ENCODE data around the gene AQP12A.
"Not testable (repeated sequence)": the region's sequence is repeated elsewhere in the genome, so short reads cannot be mapped to it uniquely, and the experiment has no call there.

The AQP12A gene

GRCh38 chr2:240674461-240675184, 17.0 kb upstream of the AQP12A start:
- not testable (repeated sequence) for DNase-seq; H3K4me1 Mint-ChIP-seq; H3K27ac Mint-ChIP-seq; H3K4me3 Mint-ChIP-seq; ATAC-seq (replicated peaks); H3K9me3 Mint-ChIP-seq; H3K36me3 Mint-ChIP-seq
- peaks cover 16 to 30% of the 10 kb centered on the region in 2 donors for H3K27me3 Mint-ChIP-seq

GRCh38 chr2:240675345-240675744, 16.3 kb upstream of the AQP12A start:
- not testable (repeated sequence) for H3K4me1 Mint-ChIP-seq; ATAC-seq (replicated peaks); H3K36me3 Mint-ChIP-seq; H3K4me3 Mint-ChIP-seq; H3K9me3 Mint-ChIP-seq; H3K27ac Mint-ChIP-seq; DNase-seq
- peaks cover 13 to 23% of the 10 kb centered on the region in 2 donors for H3K27me3 Mint-ChIP-seq

DNA sequence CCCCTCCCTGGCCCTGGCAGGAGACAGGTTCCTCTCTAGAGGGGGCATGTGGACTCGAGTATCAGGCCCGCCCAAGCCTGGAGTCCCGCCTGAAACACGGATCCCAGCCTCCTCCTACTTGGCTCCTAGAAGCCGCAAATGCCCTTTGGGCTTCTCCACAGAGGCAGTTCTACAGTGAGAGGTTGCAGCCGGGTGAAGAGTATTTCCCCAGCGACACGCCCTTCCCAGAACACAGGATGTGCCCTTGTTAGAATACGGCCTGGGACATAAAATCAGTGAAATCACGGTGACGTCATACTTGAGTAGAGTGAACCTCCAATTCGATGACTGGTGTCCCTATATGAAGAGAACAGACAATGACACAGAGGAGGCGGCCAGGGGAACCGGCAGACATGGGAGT, 13.6 kb upstream of the AQP12A start:
- not testable (repeated sequence) for H3K36me3 Mint-ChIP-seq; ATAC-seq (replicated peaks); H3K27ac Mint-ChIP-seq; H3K4me1 Mint-ChIP-seq; DNase-seq; H3K9me3 Mint-ChIP-seq; H3K4me3 Mint-ChIP-seq
- H3K27me3 Mint-ChIP-seq, result peaks cover 6 to 10% of the 10 kb centered on the region in 2 donors

DNA sequence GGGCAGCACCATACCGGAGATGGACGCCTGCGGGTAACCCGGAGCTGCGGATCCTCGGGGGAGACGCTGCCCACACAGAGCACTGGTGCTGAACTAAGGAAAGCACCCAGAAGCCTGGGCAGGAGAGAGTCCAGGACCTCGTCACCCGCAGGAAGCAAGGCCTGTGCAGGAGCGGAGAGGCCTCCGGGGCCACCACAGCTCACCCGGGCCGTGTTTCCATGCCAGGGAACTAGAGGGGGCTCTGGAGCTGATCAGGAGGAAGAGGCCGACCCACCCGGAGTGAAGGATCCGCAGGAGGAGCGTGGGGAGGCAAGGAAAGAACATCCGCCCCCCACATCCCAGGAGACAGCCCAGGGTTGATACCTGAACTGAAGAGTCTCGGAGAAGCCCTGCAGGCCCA, 12.8 kb upstream of the AQP12A start:
- ATAC-seq (replicated peaks); H3K36me3 Mint-ChIP-seq; DNase-seq; H3K4me3 Mint-ChIP-seq; H3K9me3 Mint-ChIP-seq; H3K27ac Mint-ChIP-seq; H3K4me1 Mint-ChIP-seq: not testable (repeated sequence)
- peaks cover 6 to 10% of the 10 kb centered on the region in 2 donors for H3K27me3 Mint-ChIP-seq

DNA sequence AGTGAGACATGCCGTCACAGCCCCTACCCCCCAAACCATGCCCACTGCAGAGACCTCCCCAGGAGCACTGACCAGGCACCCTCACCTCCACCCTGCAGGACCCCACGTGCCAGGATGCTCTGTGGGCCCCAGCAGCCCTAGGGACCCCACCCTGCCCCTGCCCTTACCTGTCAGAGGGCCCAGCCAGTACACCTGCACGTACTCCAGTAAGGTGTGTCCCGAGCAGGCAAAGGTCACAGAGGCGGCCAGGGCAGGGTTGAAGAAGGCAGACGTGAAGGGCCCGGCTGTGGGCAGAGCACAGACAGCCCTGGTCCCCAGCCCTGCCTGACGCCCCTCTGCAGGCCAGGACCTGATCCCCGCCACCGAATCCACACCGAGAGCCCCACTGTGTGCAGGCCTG, 11.5 kb upstream of the AQP12A start:
- H3K9me3 Mint-ChIP-seq, H3K4me3 Mint-ChIP-seq, H3K27ac Mint-ChIP-seq, H3K27me3 Mint-ChIP-seq, DNase-seq, H3K4me1 Mint-ChIP-seq, H3K36me3 Mint-ChIP-seq: not testable (repeated sequence)
- peak in 1 of 2 donors; percentile 17 for ATAC-seq (replicated peaks)

DNA sequence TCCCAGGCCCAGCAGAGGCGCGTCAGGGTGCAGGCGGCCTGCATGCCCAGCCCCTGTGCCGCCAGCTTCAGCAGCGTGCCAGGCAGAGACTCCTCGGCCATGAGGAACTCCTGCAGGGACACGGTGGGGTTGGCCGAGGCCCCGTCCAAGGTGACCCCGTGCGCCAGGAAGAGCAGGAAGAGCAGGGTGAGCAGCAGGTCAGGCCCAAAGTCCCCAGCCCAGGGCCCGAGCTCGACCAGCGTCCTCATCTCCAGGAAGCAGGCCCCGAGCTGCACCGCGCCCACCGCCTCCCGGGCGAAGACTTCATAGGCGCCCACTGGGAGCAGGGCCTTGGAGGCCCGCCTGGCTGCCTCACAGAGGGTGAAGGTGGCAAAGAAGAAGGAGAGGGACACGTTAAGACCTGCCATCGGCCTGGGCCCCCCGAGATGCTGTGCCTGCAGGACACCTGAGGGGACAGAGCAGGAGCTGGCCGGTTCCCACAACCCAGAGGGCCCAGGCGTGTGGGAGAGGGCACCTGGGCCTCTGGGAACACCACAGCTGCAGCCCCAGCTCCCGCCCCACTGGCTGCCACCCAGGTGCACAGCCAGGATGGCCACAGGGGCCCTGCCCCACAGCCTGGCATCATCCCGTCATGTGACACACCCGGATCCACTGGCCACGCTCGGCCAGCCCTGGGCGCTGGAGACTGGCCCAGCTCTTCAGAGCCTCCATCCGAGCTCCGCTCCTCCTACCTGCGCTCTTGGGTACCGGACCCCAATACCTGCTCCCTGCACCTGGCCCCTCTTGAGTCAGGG, 9.0 kb upstream of the AQP12A start, which contains the start of gene AQP12B:
TSS of gene AQP12B (minus strand) at position 455 of the 794 bp plus-strand sequence. CDS start at position 407, 48 bp downstream.
- DNase-seq; H3K4me3 Mint-ChIP-seq; H3K36me3 Mint-ChIP-seq; H3K9me3 Mint-ChIP-seq; ATAC-seq (replicated peaks); H3K27me3 Mint-ChIP-seq; H3K27ac Mint-ChIP-seq; H3K4me1 Mint-ChIP-seq: not testable (repeated sequence)

DNA sequence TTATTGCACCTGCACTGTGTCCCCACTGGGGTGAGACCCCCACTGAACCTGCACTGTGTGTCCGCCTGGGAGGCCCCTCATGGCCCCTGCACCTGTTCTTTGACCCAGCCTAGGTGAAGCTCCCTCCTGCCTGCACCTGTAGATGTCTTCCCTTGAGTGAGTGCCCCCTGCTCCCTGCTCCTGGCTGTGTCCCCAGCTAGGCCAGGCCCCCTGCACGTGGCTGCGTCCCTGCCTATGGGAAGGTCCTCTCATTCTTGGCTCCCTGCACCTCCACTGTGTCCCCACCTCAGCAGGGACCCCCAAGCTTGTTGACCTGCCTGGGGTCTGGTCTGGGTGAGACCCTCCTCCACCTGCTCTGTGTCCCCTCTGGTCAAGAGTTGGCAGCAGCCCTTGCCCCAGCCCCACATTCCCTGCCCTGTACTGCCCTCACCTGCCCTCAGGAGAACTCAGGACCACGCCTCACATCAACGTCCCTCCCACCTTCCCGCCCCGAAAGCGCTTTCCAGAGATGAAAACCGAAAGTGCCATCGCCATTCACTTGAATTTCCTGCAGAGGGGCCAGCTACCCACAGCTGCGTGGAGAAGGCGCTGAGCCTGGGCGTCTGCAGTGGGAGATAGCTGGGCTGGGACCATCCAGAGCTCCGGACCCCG, 8.2 kb upstream of the AQP12A start:
- not testable (repeated sequence) for H3K9me3 Mint-ChIP-seq, DNase-seq, H3K4me1 Mint-ChIP-seq, H3K36me3 Mint-ChIP-seq, H3K27ac Mint-ChIP-seq, H3K4me3 Mint-ChIP-seq, H3K27me3 Mint-ChIP-seq
- ATAC-seq (replicated peaks), result peak in 1 of 2 donors; percentile 32

GRCh38 chr2:240683980-240684728, 7.5 kb upstream of the AQP12A start:
- H3K27ac Mint-ChIP-seq, DNase-seq, H3K36me3 Mint-ChIP-seq, H3K27me3 Mint-ChIP-seq, H3K9me3 Mint-ChIP-seq, H3K4me1 Mint-ChIP-seq, H3K4me3 Mint-ChIP-seq: not testable (repeated sequence)
- peak in 1 of 2 donors; percentile 13 for ATAC-seq (replicated peaks)

- Mint-ChIP-seq H3K36me3 (no peaks in the 10 kb centered on the region), H3K4me1 (no peaks in the 10 kb centered on the region), H3K27ac (no peak overlapping the region), H3K9me3 (no peaks in the 10 kb centered on the region), H3K4me3 (no peak overlapping the region), H3K27me3 (no peaks in the 10 kb centered on the region)
- ATAC-seq (replicated peaks) (no peak), DNase-seq (no peak)
These were observed 5.8 kb upstream of the AQP12A start for GRCh38 chr2:240685771-240686371.

GRCh38 chr2:240686460-240686859, 5.2 kb upstream of the AQP12A start:
- Mint-ChIP-seq H3K9me3 (no peaks in the 10 kb centered on the region), H3K27ac (no peak overlapping the region), H3K4me1 (peaks cover 0 to 2% of the 10 kb centered on the region in 2 donors), H3K4me3 (no peak overlapping the region), H3K27me3 (no peaks in the 10 kb centered on the region), H3K36me3 (no peaks in the 10 kb centered on the region)
- ATAC-seq (replicated peaks) (no peak), DNase-seq (no peak)

GRCh38 chr2:240687045-240687740, 4.5 kb upstream of the AQP12A start:
- DNase-seq, result no peak
- peaks cover 0 to 2% of the 10 kb centered on the region in 2 donors for H3K4me1 Mint-ChIP-seq
- H3K4me3 Mint-ChIP-seq, result no peak overlapping the region
- no peak overlapping the region for H3K27ac Mint-ChIP-seq
- H3K27me3 Mint-ChIP-seq, result no peaks in the 10 kb centered on the region
- H3K9me3 Mint-ChIP-seq, result no peaks in the 10 kb centered on the region
- no peak for ATAC-seq (replicated peaks)
- H3K36me3 Mint-ChIP-seq, result no peaks in the 10 kb centered on the region

DNA sequence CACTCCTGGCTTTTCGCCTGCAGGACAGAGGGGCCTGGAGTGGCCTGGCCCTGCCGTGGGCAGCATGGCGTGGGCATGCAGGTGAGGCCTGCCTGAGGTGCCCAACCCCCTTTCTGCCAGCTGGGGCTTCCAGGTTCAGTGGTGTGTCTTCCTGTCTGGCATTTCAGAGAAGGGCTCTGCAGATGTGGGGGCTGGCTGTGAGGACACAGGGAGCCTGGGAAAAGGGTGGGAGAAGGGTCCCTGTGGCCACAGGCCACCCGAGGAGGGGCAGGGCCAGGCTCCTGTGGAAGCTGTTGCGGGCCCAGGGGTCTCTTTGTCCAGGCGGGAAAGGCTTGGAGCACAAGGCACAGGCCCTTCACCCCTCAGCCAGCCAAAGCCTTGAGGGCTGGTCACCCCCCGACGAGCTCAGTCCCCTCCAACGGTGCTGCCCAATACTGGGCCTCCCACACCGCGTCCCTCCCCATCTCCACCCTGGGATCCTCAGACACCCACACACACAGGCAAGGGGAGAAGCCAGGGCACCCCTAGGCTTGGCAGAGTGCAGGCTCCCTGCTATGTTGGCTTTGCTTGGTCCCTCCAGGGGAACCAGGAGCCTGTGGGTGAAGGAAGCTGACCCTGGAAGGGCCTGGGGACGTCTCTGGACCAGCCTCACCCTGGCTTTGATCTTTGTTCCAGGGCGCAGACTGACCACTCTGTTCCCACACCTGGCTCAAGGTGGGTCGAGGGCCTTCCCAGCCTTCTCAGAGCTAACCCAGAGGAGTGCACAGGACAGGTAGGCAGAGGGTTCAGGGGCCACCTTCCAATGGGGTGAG, 3.7 kb upstream of the AQP12A start:
- Mint-ChIP-seq H3K9me3 (no peaks in the 10 kb centered on the region), H3K4me3 (no peak overlapping the region), H3K4me1 (peaks cover 0 to 2% of the 10 kb centered on the region in 2 donors), H3K36me3 (no peaks in the 10 kb centered on the region), H3K27me3 (no peaks in the 10 kb centered on the region), H3K27ac (peak overlapping the region; percentile 9)
- DNase-seq, result no peak
- no peak for ATAC-seq (replicated peaks)

GRCh38 chr2:240688553-240688919, 3.1 kb upstream of the AQP12A start:
- no peaks in the 10 kb centered on the region for H3K9me3 Mint-ChIP-seq
- no peaks in the 10 kb centered on the region for H3K36me3 Mint-ChIP-seq
- DNase-seq, result no peak
- no peak overlapping the region for H3K4me3 Mint-ChIP-seq
- H3K4me1 Mint-ChIP-seq, result peaks cover 0 to 2% of the 10 kb centered on the region in 2 donors
- peak overlapping the region; percentile 9 for H3K27ac Mint-ChIP-seq
- ATAC-seq (replicated peaks), result no peak
- H3K27me3 Mint-ChIP-seq, result no peaks in the 10 kb centered on the region
